ENCODE data around the gene CAMKK2. TPM values are rescaled to one million over a fixed set of nuclear protein-coding genes. Genes with fewer than 3 reads are reported as not detected.

Gene CAMKK2
- total and polyA plus RNA-seq, 2 donors = 11.2 to 14.0 TPM

DNA sequence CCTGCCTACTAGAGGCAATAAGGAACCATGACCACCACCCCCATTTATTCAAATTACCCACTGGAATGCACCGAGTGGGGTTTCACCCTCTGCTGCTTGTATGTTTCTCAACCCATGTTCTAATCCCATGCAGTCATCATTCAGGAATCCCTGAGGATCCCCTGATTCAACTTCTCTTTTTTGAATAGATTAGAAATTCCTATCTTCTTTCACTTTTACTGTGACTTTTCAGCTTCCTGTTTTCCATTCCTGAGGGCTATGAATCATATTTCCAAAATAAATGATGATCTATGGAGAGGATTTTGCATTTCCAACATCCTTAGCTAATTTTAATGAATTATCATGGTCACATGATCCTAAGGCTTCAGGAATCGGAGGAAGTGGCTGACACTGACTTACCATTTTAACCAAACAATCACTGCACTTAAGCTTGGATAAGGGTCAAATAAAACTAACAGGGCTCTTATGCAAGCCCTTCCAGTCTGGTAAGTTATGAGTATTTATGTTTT is 105.9 kb downstream of the CAMKK2 start:
- 77% methylated on average over 2 of the region's 2 CpGs for WGBS
- DNase-seq (ENCODE audit: low read depth in 6 of 9, low spot score in 9 of 9) = no peak
- Histone ChIP-seq H3K4me3 (ENCODE audit: low read length in 2 of 2) (no peak overlapping the region), H3K27me3 (ENCODE audit: control insufficient read depth in 2 of 2, insufficient read depth in 1 of 2, low read length in 1 of 2) (no peaks in the 10 kb centered on the region), H3K36me3 (ENCODE audit: control insufficient read depth in 2 of 2, insufficient read depth in 2 of 2, low read length in 1 of 2) (no peaks in the 10 kb centered on the region), H3K27ac (ENCODE audit: low read depth in 1 of 2, low read length in 1 of 2) (no peak overlapping the region), H3K9me3 (ENCODE audit: control insufficient read depth in 2 of 2, insufficient read depth in 1 of 2, low read length in 1 of 2) (no peaks in the 10 kb centered on the region), H3K4me1 (ENCODE audit: control insufficient read depth in 2 of 2, insufficient read depth in 2 of 2, low read length in 2 of 2) (peaks cover 0 to 3% of the 10 kb centered on the region in 2 donors)

DNA sequence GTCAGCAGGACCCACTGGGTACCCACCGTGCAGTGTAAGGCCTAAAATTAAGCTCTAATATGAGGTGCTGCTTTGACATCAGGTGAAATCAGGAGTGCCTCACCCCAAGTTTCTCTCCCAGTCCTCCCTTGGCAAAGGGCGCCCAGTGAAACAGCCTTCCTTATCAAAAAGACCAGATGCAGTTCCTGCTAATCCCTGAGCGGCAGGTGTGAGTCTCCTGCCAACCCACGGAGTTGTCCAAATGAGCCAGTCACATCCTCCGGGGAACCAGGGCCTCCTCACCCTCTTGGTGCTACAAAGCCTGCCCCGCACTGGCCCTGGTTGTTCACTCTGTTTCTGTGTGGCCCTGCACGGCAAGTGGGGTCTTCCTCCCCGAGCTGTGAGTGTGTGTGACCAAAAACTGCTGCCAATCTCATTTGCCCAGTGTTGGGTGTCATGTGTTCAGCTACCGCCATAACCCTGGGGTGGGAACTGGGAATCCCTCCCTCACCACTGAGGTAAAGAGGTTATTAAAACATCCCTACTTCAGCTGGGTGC is 106.8 kb downstream of the CAMKK2 start:
- 95% methylated on average over 9 of the region's 9 CpGs for WGBS
- Histone ChIP-seq H3K9me3 (ENCODE audit: control insufficient read depth in 2 of 2, insufficient read depth in 1 of 2, low read length in 1 of 2) (no peaks in the 10 kb centered on the region), H3K4me1 (ENCODE audit: control insufficient read depth in 2 of 2, insufficient read depth in 2 of 2, low read length in 2 of 2) (peaks cover 0 to 3% of the 10 kb centered on the region in 2 donors), H3K27ac (ENCODE audit: low read depth in 1 of 2, low read length in 1 of 2) (no peak overlapping the region), H3K36me3 (ENCODE audit: control insufficient read depth in 2 of 2, insufficient read depth in 2 of 2, low read length in 1 of 2) (no peaks in the 10 kb centered on the region), H3K4me3 (ENCODE audit: low read length in 2 of 2) (no peak overlapping the region), H3K27me3 (ENCODE audit: control insufficient read depth in 2 of 2, insufficient read depth in 1 of 2, low read length in 1 of 2) (no peaks in the 10 kb centered on the region)
- no peak for DNase-seq (ENCODE audit: low read depth in 6 of 9, low spot score in 9 of 9)

DNA sequence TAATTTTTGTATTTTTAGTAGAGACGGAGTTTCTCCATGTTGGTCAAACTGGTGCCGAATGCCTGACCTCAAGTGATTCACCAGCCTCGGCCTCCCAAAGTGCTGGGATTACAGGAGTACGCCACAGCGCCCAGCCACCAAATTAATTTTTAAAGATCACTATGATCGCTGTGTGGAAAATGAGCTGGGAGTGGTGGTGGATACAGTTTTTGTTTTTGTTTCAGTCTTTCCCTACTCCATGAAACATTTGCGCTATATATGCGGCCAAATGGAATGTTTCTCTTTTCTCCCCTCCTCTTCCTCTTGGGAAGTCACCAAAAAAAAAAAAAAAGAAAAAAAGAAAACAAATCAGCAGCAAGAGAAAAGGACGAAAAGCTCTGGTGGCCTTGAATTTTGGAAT is 107.4 kb downstream of the CAMKK2 start:
- H3K4me1 ChIP-seq (ENCODE audit: control insufficient read depth in 2 of 2, insufficient read depth in 2 of 2, low read length in 2 of 2) = peaks cover 0 to 3% of the 10 kb centered on the region in 2 donors
- H3K27ac ChIP-seq (ENCODE audit: low read depth in 1 of 2, low read length in 1 of 2) = no peak overlapping the region
- no peak overlapping the region for H3K4me3 ChIP-seq (ENCODE audit: low read length in 2 of 2)
- no peaks in the 10 kb centered on the region for H3K9me3 ChIP-seq (ENCODE audit: control insufficient read depth in 2 of 2, insufficient read depth in 1 of 2, low read length in 1 of 2)
- peaks cover 0 to 2% of the 10 kb centered on the region in 2 donors for H3K36me3 ChIP-seq (ENCODE audit: control insufficient read depth in 2 of 2, insufficient read depth in 2 of 2, low read length in 1 of 2)
- DNase-seq (ENCODE audit: low read depth in 6 of 9, low spot score in 9 of 9) = no peak
- WGBS = 99% methylated on average over 9 of the region's 9 CpGs
- no peaks in the 10 kb centered on the region for H3K27me3 ChIP-seq (ENCODE audit: control insufficient read depth in 2 of 2, insufficient read depth in 1 of 2, low read length in 1 of 2)

DNA sequence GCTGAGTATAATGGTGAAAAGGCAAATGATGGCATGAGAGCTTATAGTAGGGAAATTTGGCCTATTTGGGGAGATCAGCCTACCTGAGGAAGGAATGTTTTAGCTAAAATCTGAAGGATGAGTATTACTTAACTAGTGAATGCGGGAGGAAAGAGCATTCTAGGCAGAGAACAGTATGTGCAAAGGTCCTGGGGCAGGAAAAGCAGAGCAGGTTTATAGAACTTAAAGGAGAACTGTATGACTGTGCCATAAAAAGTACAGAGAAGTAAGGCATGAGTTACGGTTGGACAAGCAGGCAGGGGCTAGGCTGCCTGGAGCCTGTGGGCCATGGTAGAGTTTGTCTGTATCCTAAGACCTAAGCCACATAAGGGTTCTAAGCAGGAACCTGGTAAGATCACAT is 108.3 kb downstream of the CAMKK2 start:
- no peaks in the 10 kb centered on the region for H3K9me3 ChIP-seq (ENCODE audit: control insufficient read depth in 2 of 2, insufficient read depth in 1 of 2, low read length in 1 of 2)
- peaks cover 0 to 2% of the 10 kb centered on the region in 2 donors for H3K36me3 ChIP-seq (ENCODE audit: control insufficient read depth in 2 of 2, insufficient read depth in 2 of 2, low read length in 1 of 2)
- WGBS = 97% methylated on average over 2 of the region's 2 CpGs
- peaks cover 0 to 3% of the 10 kb centered on the region in 2 donors for H3K4me1 ChIP-seq (ENCODE audit: control insufficient read depth in 2 of 2, insufficient read depth in 2 of 2, low read length in 2 of 2)
- no peak overlapping the region for H3K4me3 ChIP-seq (ENCODE audit: low read length in 2 of 2)
- no peaks in the 10 kb centered on the region for H3K27me3 ChIP-seq (ENCODE audit: control insufficient read depth in 2 of 2, insufficient read depth in 1 of 2, low read length in 1 of 2)
- DNase-seq (ENCODE audit: low read depth in 6 of 9, low spot score in 9 of 9) = no peak
- no peak overlapping the region for H3K27ac ChIP-seq (ENCODE audit: low read depth in 1 of 2, low read length in 1 of 2)

Other genes with a start within 250 kb of the CAMKK2 start
- gene P2RX7, start 163.8 kb downstream of the CAMKK2 start, total RNA-seq = 1.7 TPM
- gene P2RX7, start 163.8 kb downstream of the CAMKK2 start, polyA plus RNA-seq = 2.3 TPM
- gene P2RX4, start 86.6 kb downstream of the CAMKK2 start, total RNA-seq = 14.4 TPM
- 15.2 TPM for gene P2RX4, start 86.6 kb downstream of the CAMKK2 start, polyA plus RNA-seq
- 119 TPM for gene ANAPC5, start 55.7 kb upstream of the CAMKK2 start, total RNA-seq
- 173 TPM for gene ANAPC5, start 55.7 kb upstream of the CAMKK2 start, polyA plus RNA-seq
- 41.2 TPM for gene RNF34, start 103.4 kb upstream of the CAMKK2 start, total RNA-seq
- 36.9 TPM for gene RNF34, start 103.4 kb upstream of the CAMKK2 start, polyA plus RNA-seq

Measured in thymus (tissue), 11 donors.